ENCODE results near the gene KRTAP4-2. TPM values are rescaled to one million over a fixed set of nuclear protein-coding genes. Genes with fewer than 3 reads are reported as not detected.

Gene KRTAP4-2
- total RNA-seq, 1 experiment from 2014 or later: not detected

- no peaks in the 10 kb centered on the region for H3K4me1 ChIP-seq (ENCODE audit: control insufficient read depth, insufficient read depth, low read length)
- ChIA-PET POLR2A (no interaction called here), CTCF (no interaction called here)
- H3K9me3 ChIP-seq (ENCODE audit: control insufficient read depth, insufficient read depth, low read depth, low read length): no peaks in the 10 kb centered on the region
- H3K4me3 ChIP-seq (ENCODE audit: low read depth in 2 of 2, low read length in 2 of 2): no peak overlapping the region
- H3K27me3 ChIP-seq (ENCODE audit: control insufficient read depth, insufficient read depth, low read length): no peaks in the 10 kb centered on the region; the same call in 1 of the 2 replicates
- H3K27ac ChIP-seq (ENCODE audit: low read length): no peak overlapping the region
- in situ Hi-C loops (cut with HindIII; ENCODE audit: low pct_unique_long_range_greater_than_20kb, low sequenced_read_pairs): no loop called here
- BruUV-seq (replicated peaks): no TSS peak
- H3K36me3 ChIP-seq (ENCODE audit: control insufficient read depth, insufficient read depth, low read length): no peaks in the 10 kb centered on the region
- intact Hi-C loops (cut with micrococcal nuclease; ENCODE audit: unreplicated experiment): no loop called here
- TF ChIP-seq SIN3A (IDR thresholded peaks at IDR 0.05; ENCODE audit: borderline replicate concordance, insufficient read depth, low read depth, low read length) (no peak), REST (IDR thresholded peaks at IDR 0.05; ENCODE audit: insufficient read depth in 1 of 2, low read depth in 2 of 2, low read length in 1 of 2) (no peak), TCF7L2 (IDR thresholded peaks at IDR 0.05; ENCODE audit: low read depth, low read length) (no peak), POLR2AphosphoS5 (IDR thresholded peaks at IDR 0.05; ENCODE audit: low read depth, low read length) (no peak), CTCF (IDR thresholded peaks at IDR 0.05) (no peak)
- ATAC-seq (no peak), DNase-seq (ENCODE audit: low read depth, low spot score) (no peak)
Observed at GRCh38 chr17:41199421-41200078, 21.5 kb upstream of the KRTAP4-2 start.

- Histone ChIP-seq H3K4me1 (ENCODE audit: control insufficient read depth, insufficient read depth, low read length) (no peaks in the 10 kb centered on the region), H3K4me3 (ENCODE audit: low read depth in 2 of 2, low read length in 2 of 2) (no peak overlapping the region), H3K36me3 (ENCODE audit: control insufficient read depth, insufficient read depth, low read length) (no peaks in the 10 kb centered on the region), H3K27me3 (ENCODE audit: control insufficient read depth, insufficient read depth, low read length) (no peaks in the 10 kb centered on the region; the same call in 1 of the 2 replicates), H3K9me3 (ENCODE audit: control insufficient read depth, insufficient read depth, low read depth, low read length) (no peaks in the 10 kb centered on the region), H3K27ac (ENCODE audit: low read length) (no peak overlapping the region)
- intact Hi-C loops (cut with micrococcal nuclease; ENCODE audit: unreplicated experiment): no loop called here
- TF ChIP-seq SIN3A (IDR thresholded peaks at IDR 0.05; ENCODE audit: borderline replicate concordance, insufficient read depth, low read depth, low read length) (no peak), REST (IDR thresholded peaks at IDR 0.05; ENCODE audit: insufficient read depth in 1 of 2, low read depth in 2 of 2, low read length in 1 of 2) (no peak), TCF7L2 (IDR thresholded peaks at IDR 0.05; ENCODE audit: low read depth, low read length) (no peak), CTCF (IDR thresholded peaks at IDR 0.05) (no peak), POLR2AphosphoS5 (IDR thresholded peaks at IDR 0.05; ENCODE audit: low read depth, low read length) (no peak)
- no peak for DNase-seq (ENCODE audit: low read depth, low spot score)
- ATAC-seq: no peak
- BruUV-seq (replicated peaks): no TSS peak
- CTCF ChIA-PET: interaction anchor here (0.7 kb wide), 1 partner anchor 205 kb away, joined by 3 read pairs; no protein-coding TSS in a partner anchor
- POLR2A ChIA-PET: no interaction called here
- in situ Hi-C loops (cut with HindIII; ENCODE audit: low pct_unique_long_range_greater_than_20kb, low sequenced_read_pairs): no loop called here
Observed at GRCh38 chr17:41196068-41196467, 18.0 kb upstream of the KRTAP4-2 start.

All from Panc1 (cell line).